Keratinocyte (primary cell): Measurements from ENCODE around the gene CD276.

Source experiments
- CTCF ChIP-seq, 3 experiments: IDR thresholded peaks in 1 of 3; conservative IDR thresholded peaks in 1 of 3; optimal IDR thresholded peaks in 1 of 3; 2 replicates in 2 of 3; 3 replicates in 1 of 3; pipeline versions ENCODE3 to v1.5.1; 2011; ENCODE audit warnings: low read length in 3 of 3, mild to moderate bottlenecking in 3 of 3, moderate library complexity in 2 of 3, control low read depth in 1 of 3, inconsistent platforms in 1 of 3; ENCODE audit not compliant: insufficient read depth in 2 of 3; ENCODE audit errors: extremely low read depth in 1 of 3
- EZH2 ChIP-seq: IDR thresholded peaks from one replicate; pipeline ENCODE4 v1.6.1; 2012; ENCODE audit warnings: inconsistent platforms, mild to moderate bottlenecking, low read length, moderate library complexity

- TF ChIP-seq EZH2 (no peak), CTCF (optimal IDR thresholded peaks at IDR 0.05 in 1 of 3, IDR thresholded peaks at IDR 0.05 in 1 of 3, conservative IDR thresholded peaks at IDR 0.05 in 1 of 3; ENCODE audit: extremely low read depth in 1 of 3, insufficient read depth in 2 of 3, low read length in 3 of 3) (no peak)
These were observed 10.2 kb downstream of the CD276 start for GRCh38 chr15:73694419-73694818.
